Measurements from ENCODE around the gene ITPR2. TPM values are rescaled to one million over a fixed set of nuclear protein-coding genes. Genes with fewer than 3 reads are reported as not detected.

The ITPR2 gene
- total RNA-seq, 1 experiment from 2014 or later, result 4.0 TPM

DNA sequence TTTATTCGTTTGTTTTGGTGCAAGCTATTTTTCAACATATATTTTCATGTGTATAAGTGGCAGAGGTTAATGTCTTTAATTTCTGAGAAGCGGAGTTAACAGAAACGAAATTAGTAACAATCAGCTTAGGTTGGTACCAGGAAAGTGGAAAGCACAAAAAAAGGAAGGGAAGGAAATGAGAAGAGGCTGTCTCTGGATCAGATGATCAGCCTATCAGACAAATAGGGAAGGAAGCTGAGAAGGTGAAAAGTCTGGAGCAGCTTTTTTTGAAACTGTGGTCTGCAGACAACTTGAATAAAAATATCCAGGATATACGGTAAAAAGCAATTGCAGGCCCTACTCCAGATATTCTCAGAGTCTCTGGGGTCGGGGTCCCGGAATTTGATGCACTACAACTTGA is 372.6 kb downstream of the ITPR2 start:
- no peak overlapping the region for H3K4me3 ChIP-seq (ENCODE audit: low read length)
- H3K36me3 ChIP-seq (ENCODE audit: low read depth, low read length), result no peaks in the 10 kb centered on the region
- TF ChIP-seq EZH2phosphoT487 (IDR thresholded peaks at IDR 0.05; ENCODE audit: borderline replicate concordance, low read length), result no peak
- TF ChIP-seq, protein P1, sequence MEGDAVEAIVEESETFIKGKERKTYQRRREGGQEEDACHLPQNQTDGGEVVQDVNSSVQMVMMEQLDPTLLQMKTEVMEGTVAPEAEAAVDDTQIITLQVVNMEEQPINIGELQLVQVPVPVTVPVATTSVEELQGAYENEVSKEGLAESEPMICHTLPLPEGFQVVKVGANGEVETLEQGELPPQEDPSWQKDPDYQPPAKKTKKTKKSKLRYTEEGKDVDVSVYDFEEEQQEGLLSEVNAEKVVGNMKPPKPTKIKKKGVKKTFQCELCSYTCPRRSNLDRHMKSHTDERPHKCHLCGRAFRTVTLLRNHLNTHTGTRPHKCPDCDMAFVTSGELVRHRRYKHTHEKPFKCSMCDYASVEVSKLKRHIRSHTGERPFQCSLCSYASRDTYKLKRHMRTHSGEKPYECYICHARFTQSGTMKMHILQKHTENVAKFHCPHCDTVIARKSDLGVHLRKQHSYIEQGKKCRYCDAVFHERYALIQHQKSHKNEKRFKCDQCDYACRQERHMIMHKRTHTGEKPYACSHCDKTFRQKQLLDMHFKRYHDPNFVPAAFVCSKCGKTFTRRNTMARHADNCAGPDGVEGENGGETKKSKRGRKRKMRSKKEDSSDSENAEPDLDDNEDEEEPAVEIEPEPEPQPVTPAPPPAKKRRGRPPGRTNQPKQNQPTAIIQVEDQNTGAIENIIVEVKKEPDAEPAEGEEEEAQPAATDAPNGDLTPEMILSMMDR (conservative IDR thresholded peaks at IDR 0.05; ENCODE audit: low read depth, low read length), result no peak
- TF ChIP-seq EZH2 (IDR thresholded peaks at IDR 0.05; ENCODE audit: low read length, unreplicated experiment), result no peak
- H3K9me2 ChIP-seq (replicated peaks; ENCODE audit: low read length), result no peaks in the 10 kb centered on the region
- no peaks in the 10 kb centered on the region for H3K27me3 ChIP-seq (ENCODE audit: low read length)
- ChIA-PET CTCF (no interaction called here), POLR2A (ENCODE audit: unreplicated experiment) (interaction anchor here (0.5 kb wide), 1 partner anchor 637 kb away, joined by 14 read pairs; no protein-coding TSS in a partner anchor)
- H3K4me1 ChIP-seq (ENCODE audit: insufficient read depth, low read length), result no peaks in the 10 kb centered on the region
- no peak overlapping the region for H2AFZ ChIP-seq (ENCODE audit: low read length)
- BruUV-seq (replicated peaks), result no TSS peak
- H3K4me2 ChIP-seq (ENCODE audit: low read length), result no peak overlapping the region
- no peaks in the 10 kb centered on the region for H3K9me3 ChIP-seq (ENCODE audit: low read length)
- no peak overlapping the region for H3K9ac ChIP-seq (ENCODE audit: low read length)
- no peaks in the 10 kb centered on the region for H3K79me2 ChIP-seq (ENCODE audit: low read length)
- H3K27ac ChIP-seq (ENCODE audit: low read length), result no peak overlapping the region
- DNase-seq (no peak), ATAC-seq (no peak)
- H4K20me1 ChIP-seq (ENCODE audit: low read length), result no peaks in the 10 kb centered on the region
- intact Hi-C loops (cut with micrococcal nuclease), result no loop called here
- H3F3A ChIP-seq (ENCODE audit: low read length, unreplicated experiment), result no peaks in the 10 kb centered on the region

DNA sequence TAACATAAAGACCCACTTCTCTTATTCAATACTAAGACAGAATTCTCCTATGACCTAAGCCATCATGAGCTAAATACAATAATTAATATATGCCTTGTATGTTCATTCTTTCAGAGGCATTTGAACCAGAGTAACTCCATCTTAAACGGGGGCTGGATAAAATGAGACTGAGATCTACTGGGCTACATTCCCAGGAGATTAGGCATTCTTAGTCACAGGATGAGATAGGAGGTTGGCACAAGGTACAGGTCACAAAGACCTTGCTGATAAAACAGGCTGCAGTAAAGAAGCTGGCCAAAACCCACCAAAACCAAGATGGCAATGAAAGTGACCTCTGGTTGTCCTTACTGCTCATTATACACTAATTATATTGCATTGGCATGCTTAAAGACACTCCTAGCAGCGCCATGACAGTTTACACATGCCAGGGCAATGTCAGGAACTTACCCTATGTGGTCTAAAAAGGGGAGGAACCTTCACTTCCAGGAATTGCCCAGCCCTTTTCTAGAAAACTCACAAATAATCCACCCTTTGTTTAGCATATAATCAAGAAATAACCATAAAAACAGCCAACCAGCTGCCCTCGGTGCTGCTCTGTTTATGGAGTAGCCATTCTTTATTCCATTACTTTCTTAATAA is 376.9 kb downstream of the ITPR2 start:
- H3K36me3 ChIP-seq (ENCODE audit: low read depth, low read length), result no peaks in the 10 kb centered on the region
- CTCF ChIA-PET, result no interaction called here
- POLR2A ChIA-PET (ENCODE audit: unreplicated experiment), result no interaction called here
- TF ChIP-seq, protein P1 (conservative IDR thresholded peaks at IDR 0.05; ENCODE audit: low read depth, low read length), result no peak
- TF ChIP-seq EZH2 (IDR thresholded peaks at IDR 0.05; ENCODE audit: low read length, unreplicated experiment) (no peak), EZH2phosphoT487 (IDR thresholded peaks at IDR 0.05; ENCODE audit: borderline replicate concordance, low read length) (no peak)
- no peak for ATAC-seq
- DNase-seq, result no peak
- no peak overlapping the region for H3K4me3 ChIP-seq (ENCODE audit: low read length)
- no peak overlapping the region for H3K4me2 ChIP-seq (ENCODE audit: low read length)
- H3K9ac ChIP-seq (ENCODE audit: low read length), result no peak overlapping the region
- no peaks in the 10 kb centered on the region for H3K9me2 ChIP-seq (replicated peaks; ENCODE audit: low read length)
- no peaks in the 10 kb centered on the region for H3K79me2 ChIP-seq (ENCODE audit: low read length)
- no peak overlapping the region for H3K27ac ChIP-seq (ENCODE audit: low read length)
- H3K27me3 ChIP-seq (ENCODE audit: low read length), result no peaks in the 10 kb centered on the region
- H3K9me3 ChIP-seq (ENCODE audit: low read length), result no peaks in the 10 kb centered on the region
- intact Hi-C loops (cut with micrococcal nuclease), result no loop called here
- no TSS peak for BruUV-seq (replicated peaks)
- H2AFZ ChIP-seq (ENCODE audit: low read length), result no peak overlapping the region
- no peaks in the 10 kb centered on the region for H3F3A ChIP-seq (ENCODE audit: low read length, unreplicated experiment)
- H4K20me1 ChIP-seq (ENCODE audit: low read length), result no peaks in the 10 kb centered on the region
- H3K4me1 ChIP-seq (ENCODE audit: insufficient read depth, low read length), result no peaks in the 10 kb centered on the region

DNA sequence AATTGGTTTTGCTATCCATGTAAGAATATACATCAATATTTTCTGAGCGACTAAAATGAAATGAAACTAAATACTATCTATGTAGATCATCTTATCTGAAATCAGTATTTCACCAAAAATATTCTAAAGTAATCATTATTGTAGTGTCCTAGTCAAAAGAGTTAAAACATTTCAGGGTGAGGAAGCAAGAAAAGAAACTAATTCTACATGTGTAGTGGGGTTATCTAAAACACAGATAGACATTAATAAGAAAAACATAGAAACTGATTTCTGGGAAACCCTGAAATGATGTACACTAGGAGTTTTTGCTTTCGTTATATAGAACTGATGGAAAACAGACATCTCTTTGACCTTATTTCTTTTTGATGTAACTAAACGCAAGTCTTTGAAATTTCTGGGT is 379.7 kb downstream of the ITPR2 start:
- ATAC-seq (no peak), DNase-seq (no peak)
- intact Hi-C loops (cut with micrococcal nuclease), result no loop called here
- Histone ChIP-seq H3K27ac (ENCODE audit: low read length) (no peak overlapping the region), H3K27me3 (ENCODE audit: low read length) (no peaks in the 10 kb centered on the region), H3F3A (ENCODE audit: low read length, unreplicated experiment) (no peaks in the 10 kb centered on the region), H3K9ac (ENCODE audit: low read length) (no peak overlapping the region), H3K4me3 (ENCODE audit: low read length) (no peak overlapping the region), H3K4me1 (ENCODE audit: insufficient read depth, low read length) (no peaks in the 10 kb centered on the region), H3K36me3 (ENCODE audit: low read depth, low read length) (no peaks in the 10 kb centered on the region), H3K9me2 (replicated peaks; ENCODE audit: low read length) (no peaks in the 10 kb centered on the region), H3K79me2 (ENCODE audit: low read length) (no peaks in the 10 kb centered on the region), H2AFZ (ENCODE audit: low read length) (no peak overlapping the region), H4K20me1 (ENCODE audit: low read length) (no peaks in the 10 kb centered on the region), H3K4me2 (ENCODE audit: low read length) (no peak overlapping the region), H3K9me3 (ENCODE audit: low read length) (no peaks in the 10 kb centered on the region)
- no peak for TF ChIP-seq EZH2phosphoT487 (IDR thresholded peaks at IDR 0.05; ENCODE audit: borderline replicate concordance, low read length)
- TF ChIP-seq, protein P1 (conservative IDR thresholded peaks at IDR 0.05; ENCODE audit: low read depth, low read length), result no peak
- TF ChIP-seq EZH2 (IDR thresholded peaks at IDR 0.05; ENCODE audit: low read length, unreplicated experiment), result no peak
- ChIA-PET POLR2A (ENCODE audit: unreplicated experiment) (no interaction called here), CTCF (no interaction called here)
- no TSS peak for BruUV-seq (replicated peaks)

Measured in PC-3 (cell line).